HG02798 (cell line): ENCODE measurements around the gene AAK1.

Experiments used
- ATAC-seq: cut with Tn5 transposase; IDR thresholded peaks from one replicate; pipeline ENCODE4 v1.9.1; 2021; ENCODE audit warnings: mild to moderate bottlenecking; ENCODE audit not compliant: unreplicated experiment, poor library complexity

AAK1 gene

GRCh38 chr2:69604026-69604678, 39.4 kb downstream of the AAK1 start:
- no peak for ATAC-seq

GRCh38 chr2:69603146-69603743, 40.3 kb downstream of the AAK1 start:
- ATAC-seq = no peak

GRCh38 chr2:69601179-69601612, 42.3 kb downstream of the AAK1 start:
- no peak for ATAC-seq

- no peak for ATAC-seq
Measured at GRCh38 chr2:69600425-69600824, 43.1 kb downstream of the AAK1 start.

GRCh38 chr2:69597843-69598610, 45.5 kb downstream of the AAK1 start:
- ATAC-seq = no peak

- ATAC-seq = no peak
Measured at GRCh38 chr2:69597105-69597504, 46.4 kb downstream of the AAK1 start.

- ATAC-seq = no peak
Measured at GRCh38 chr2:69594341-69594740, 49.2 kb downstream of the AAK1 start.

GRCh38 chr2:69592511-69592910, 51.0 kb downstream of the AAK1 start:
- no peak for ATAC-seq

GRCh38 chr2:69589973-69590652, 53.4 kb downstream of the AAK1 start:
- no peak for ATAC-seq

- no peak for ATAC-seq
Measured at GRCh38 chr2:69588945-69589344, 54.6 kb downstream of the AAK1 start.

GRCh38 chr2:69588403-69588802, 55.1 kb downstream of the AAK1 start:
- no peak for ATAC-seq

GRCh38 chr2:69585855-69586555, 57.5 kb downstream of the AAK1 start:
- ATAC-seq = no peak

GRCh38 chr2:69584127-69584889, 59.2 kb downstream of the AAK1 start:
- no peak for ATAC-seq

GRCh38 chr2:69583321-69583833, 60.2 kb downstream of the AAK1 start:
- no peak for ATAC-seq

GRCh38 chr2:69582582-69583176, 60.9 kb downstream of the AAK1 start:
- ATAC-seq = no peak

GRCh38 chr2:69581774-69582581, 61.6 kb downstream of the AAK1 start:
- ATAC-seq = no peak

GRCh38 chr2:69580486-69580885, 63.1 kb downstream of the AAK1 start:
- ATAC-seq = no peak

- ATAC-seq = no peak
Measured at GRCh38 chr2:69579536-69579935, 64.0 kb downstream of the AAK1 start.
